ENCODE data around the gene PAPLN. TPM values are rescaled to one million over a fixed set of nuclear protein-coding genes. Genes with fewer than 3 reads are reported as not detected.

PAPLN gene
- total and polyA plus RNA-seq, 2 experiments from 2014 or later, result 2.8 to 13.2 TPM

- no peak overlapping the region for H3K27ac Mint-ChIP-seq
- H3K9me3 Mint-ChIP-seq, result no peaks in the 10 kb centered on the region
- peaks cover 6% of the 10 kb centered on the region for H3K27me3 Mint-ChIP-seq (ENCODE audit: insufficient read depth, low read depth, poor library complexity)
- peak overlapping the region; percentile 98 for H2AFZ ChIP-seq
- H3K9me2 ChIP-seq (ENCODE audit: insufficient read depth), result no peaks in the 10 kb centered on the region
- H3K36me3 Mint-ChIP-seq (ENCODE audit: low read depth), result peaks cover 13% of the 10 kb centered on the region
- peak overlapping the region; percentile 88 for H3K4me2 ChIP-seq
- 0 out of 2 replicates have a peak, but pooled peaks cover 3% of the 10 kb centered on the region for H3F3A ChIP-seq (replicated peaks; ENCODE audit: low read depth)
- no peak for TF ChIP-seq STAT1 (IDR thresholded peaks at IDR 0.05; ENCODE audit: unreplicated experiment)
- no peak for TF ChIP-seq JUNB (IDR thresholded peaks at IDR 0.05; ENCODE audit: unreplicated experiment)
- TF ChIP-seq REST (IDR thresholded peaks at IDR 0.05; ENCODE audit: unreplicated experiment), result no peak
- no peak for TF ChIP-seq NANOG (IDR thresholded peaks at IDR 0.05; ENCODE audit: borderline replicate concordance)
- peak; percentile 60 for TF ChIP-seq POLR2AphosphoS5 (IDR thresholded peaks at IDR 0.05; ENCODE audit: low read depth)
- TF ChIP-seq ETS1 (IDR thresholded peaks at IDR 0.05), result peak; percentile 45; the same call in 1 of the 2 replicates
- H3K79me2 ChIP-seq (replicated peaks; ENCODE audit: insufficient read depth), result 0 out of 2 replicates have a peak, but pooled peaks cover 3% of the 10 kb centered on the region
- H3K27ac ChIP-seq (ENCODE audit: low read depth), result no peak overlapping the region
- no peaks in the 10 kb centered on the region for H3K36me3 ChIP-seq (ENCODE audit: insufficient read depth)
- ATAC-seq, result peak; percentile 83
- peaks cover 18% of the 10 kb centered on the region for H3K4me1 ChIP-seq (ENCODE audit: insufficient read depth)
- H4K20me1 ChIP-seq (replicated peaks; ENCODE audit: insufficient read depth), result no peaks in the 10 kb centered on the region; the same call in 1 of the 2 replicates
- peak; percentile 86 for DNase-seq (ENCODE audit: low spot score)
- H3K27me3 ChIP-seq (ENCODE audit: insufficient read depth), result peaks cover 8% of the 10 kb centered on the region; the same call in 1 of the 2 replicates
- H3K4me3 ChIP-seq, result peak overlapping the region; percentile 90
- peak overlapping the region; percentile 44; the same call in 2 of the 3 replicates for H3K4me3 Mint-ChIP-seq
- peaks cover 11% of the 10 kb centered on the region; the same call in 2 of the 3 replicates for H3K4me1 Mint-ChIP-seq
Measured at GRCh38 chr14:73245480-73246325, 8.4 kb downstream of the PAPLN start.

- 0 out of 2 replicates have a peak, but pooled peaks cover 6% of the 10 kb centered on the region for H3K27me3 ChIP-seq (ENCODE audit: insufficient read depth)
- Mint-ChIP-seq H3K36me3 (ENCODE audit: low read depth) (peaks cover 13% of the 10 kb centered on the region), H3K27me3 (ENCODE audit: insufficient read depth, low read depth, poor library complexity) (peaks cover 6% of the 10 kb centered on the region), H3K9me3 (no peaks in the 10 kb centered on the region), H3K27ac (no peak overlapping the region), H3K4me3 (peak overlapping the region; percentile 53), H3K4me1 (peaks cover 4% of the 10 kb centered on the region; the same call in 2 of the 3 replicates)
- H3K36me3 ChIP-seq (ENCODE audit: insufficient read depth), result no peaks in the 10 kb centered on the region
- 0 out of 2 replicates have a peak, but pooled peaks cover 3% of the 10 kb centered on the region for H3F3A ChIP-seq (replicated peaks; ENCODE audit: low read depth)
- H3K4me2 ChIP-seq, result peak overlapping the region; percentile 88
- no peaks in the 10 kb centered on the region for H3K9me2 ChIP-seq (ENCODE audit: insufficient read depth)
- H4K20me1 ChIP-seq (replicated peaks; ENCODE audit: insufficient read depth), result no peaks in the 10 kb centered on the region; the same call in 1 of the 2 replicates
- ATAC-seq (no peak), DNase-seq (ENCODE audit: low spot score) (no peak)
- TF ChIP-seq STAT1 (IDR thresholded peaks at IDR 0.05; ENCODE audit: unreplicated experiment) (no peak), ZNF114 (CRISPR knock-in tag; IDR thresholded peaks at IDR 0.05) (no peak), CREB1 (CRISPR knock-in tag; IDR thresholded peaks at IDR 0.05; ENCODE audit: low read depth) (no peak), POLR2AphosphoS5 (IDR thresholded peaks at IDR 0.05; ENCODE audit: low read depth) (no peak), EZH2 (IDR thresholded peaks at IDR 0.05; ENCODE audit: low read depth, unreplicated experiment) (no peak), JUNB (IDR thresholded peaks at IDR 0.05; ENCODE audit: unreplicated experiment) (no peak), NANOG (IDR thresholded peaks at IDR 0.05; ENCODE audit: borderline replicate concordance) (no peak)
- no peak overlapping the region for H3K27ac ChIP-seq (ENCODE audit: low read depth)
- 0 out of 2 replicates have a peak, but pooled peaks cover 3% of the 10 kb centered on the region for H3K79me2 ChIP-seq (replicated peaks; ENCODE audit: insufficient read depth)
- H3K4me1 ChIP-seq (ENCODE audit: insufficient read depth), result peaks cover 12% of the 10 kb centered on the region
- peak overlapping the region; percentile 90 for H3K4me3 ChIP-seq
- H2AFZ ChIP-seq, result peak overlapping the region; percentile 98; the same call in 1 of the 2 replicates
Measured at GRCh38 chr14:73246387-73247150, 9.3 kb downstream of the PAPLN start.

Data from GM23338 (cell line).